ENCODE results near the gene SLC22A3.
"Not testable (repeated sequence)": the region's sequence is repeated elsewhere in the genome, so short reads cannot be mapped to it uniquely, and the experiment has no call there.

The SLC22A3 gene

DNA sequence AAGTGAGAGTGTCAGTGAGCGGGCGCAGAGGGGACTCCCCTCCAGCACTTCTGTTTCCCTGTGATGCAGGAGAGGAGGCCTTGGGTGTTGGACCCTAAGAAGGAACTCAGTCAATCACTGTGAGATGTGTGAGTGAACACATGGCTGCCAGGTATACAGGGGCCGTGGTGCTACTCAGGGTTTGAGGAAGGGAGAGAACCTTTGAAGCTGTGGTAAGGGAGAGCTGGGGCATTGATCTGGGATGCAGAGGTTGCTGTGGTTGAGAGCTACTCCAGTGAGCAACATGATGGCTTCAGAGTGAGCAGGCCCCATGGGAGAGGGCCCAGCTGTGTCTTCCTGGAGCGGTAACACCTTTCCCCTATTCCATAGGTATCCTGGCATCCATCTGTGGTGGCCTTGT, 99.2 kb downstream of the SLC22A3 start:
- no peak for DNase-seq (ENCODE audit: low spot score)

DNA sequence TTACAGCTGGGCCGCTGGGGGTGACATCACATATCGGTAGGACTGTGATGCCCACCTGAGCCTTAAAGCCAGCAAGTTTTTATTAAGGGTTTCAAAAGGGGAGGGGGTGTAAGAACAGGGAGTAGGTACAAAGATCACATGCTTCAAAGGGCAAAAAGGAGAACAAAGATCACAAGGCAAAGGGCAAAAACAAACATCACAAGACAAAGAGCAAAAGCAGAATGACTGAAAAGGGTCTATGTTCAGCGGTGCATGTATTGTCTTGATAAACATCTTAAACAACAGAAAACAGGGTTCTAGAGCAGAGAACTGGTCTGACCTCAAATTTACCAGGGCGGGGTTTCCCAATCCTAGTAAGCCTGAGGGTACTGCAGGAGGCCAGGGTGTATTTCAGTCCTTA, 101.6 kb downstream of the SLC22A3 start:
- not testable (repeated sequence) for DNase-seq (ENCODE audit: low spot score)

DNA sequence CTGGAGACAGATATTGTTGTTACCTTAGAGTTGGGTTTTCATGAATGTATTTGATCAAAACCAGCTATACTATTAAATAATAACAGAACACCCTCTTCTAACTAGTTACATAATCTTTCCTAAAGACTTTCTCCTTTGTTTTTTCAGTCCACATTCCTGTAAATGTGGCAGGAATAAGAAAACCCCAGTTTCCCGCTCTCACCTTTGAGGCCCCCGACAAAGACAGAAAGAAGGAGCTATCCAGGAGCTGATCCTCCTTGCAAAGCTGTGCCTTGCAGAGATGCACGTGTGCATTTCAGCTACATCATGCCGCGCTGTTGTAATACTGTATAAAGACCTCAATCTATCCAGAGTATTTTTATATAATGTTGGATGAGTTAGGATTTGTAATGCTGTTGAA, 102.7 kb downstream of the SLC22A3 start:
- DNase-seq (ENCODE audit: low spot score) = no peak

DNA sequence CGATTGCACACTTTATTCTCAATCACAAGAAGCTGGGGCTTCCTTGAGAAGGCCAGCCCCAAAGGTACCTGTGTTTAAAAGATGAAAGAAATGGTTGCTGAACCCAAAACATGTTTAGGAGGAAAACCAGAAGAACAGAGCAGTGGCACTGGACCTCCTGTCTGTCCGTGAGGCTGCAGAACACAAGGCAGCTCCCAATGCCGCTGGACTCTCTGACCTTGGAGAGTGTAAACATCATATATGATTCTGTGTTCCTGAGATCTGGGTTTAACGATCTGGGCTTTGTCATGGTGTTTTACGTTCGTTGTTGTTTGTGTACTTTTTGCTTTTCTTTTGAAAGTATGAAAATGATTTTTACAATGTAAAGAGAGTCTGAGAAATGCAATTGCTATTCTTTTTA, 106.1 kb downstream of the SLC22A3 start:
- no peak for DNase-seq (ENCODE audit: low spot score)

DNA sequence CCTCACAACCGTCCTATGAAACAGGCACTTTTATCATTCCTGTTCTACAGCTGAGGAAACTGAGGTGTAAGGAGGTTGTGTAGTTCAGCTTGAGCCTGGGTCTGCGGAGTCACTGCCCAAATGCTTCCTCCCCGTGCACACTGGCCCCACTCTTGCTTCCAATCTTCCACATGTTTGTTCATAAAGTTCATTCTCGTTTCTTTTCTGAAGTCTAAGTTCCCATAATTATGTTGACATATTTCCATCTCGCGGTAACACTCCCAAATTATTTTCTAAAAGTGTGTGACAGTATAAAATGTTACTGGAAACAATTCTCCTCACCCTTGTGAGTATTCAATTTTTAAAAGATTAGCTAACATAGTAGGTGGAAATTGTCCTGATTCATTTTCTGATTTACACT, 106.9 kb downstream of the SLC22A3 start:
- DNase-seq (ENCODE audit: low spot score) = no peak

DNA sequence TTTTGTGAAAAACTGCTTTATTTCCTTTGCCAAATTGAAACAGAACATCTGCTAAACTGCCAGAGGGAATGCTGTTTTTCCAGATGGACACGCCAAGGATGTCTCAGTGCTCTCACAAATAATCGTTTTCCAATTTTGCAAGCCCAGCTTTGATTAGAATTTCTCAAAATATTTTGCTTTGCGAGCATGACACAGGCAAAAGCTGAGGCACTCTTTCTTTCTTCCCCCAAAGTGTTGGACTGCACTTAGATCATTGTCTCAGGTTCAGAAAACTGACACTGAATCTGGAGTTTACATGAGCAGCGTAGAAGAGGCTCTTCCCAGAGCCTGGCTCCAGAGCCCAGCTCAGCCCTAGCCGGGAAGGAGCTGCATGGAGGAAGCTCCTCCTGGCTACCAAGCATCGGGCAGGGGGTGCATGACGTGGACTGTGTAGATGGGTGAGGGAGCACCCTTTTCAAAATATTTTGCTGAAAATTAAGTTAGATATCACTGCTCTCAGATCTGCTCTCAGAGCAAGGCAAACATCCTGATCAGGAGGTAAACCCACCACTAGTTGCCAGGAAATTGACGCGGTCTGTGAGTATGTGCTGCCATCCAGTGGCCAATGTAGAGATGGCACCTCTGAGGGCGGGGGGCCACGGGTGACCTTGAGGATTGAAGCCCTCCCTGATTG, 107.5 kb downstream of the SLC22A3 start:
- peak; percentile 35 for DNase-seq (ENCODE audit: low spot score)

DNA sequence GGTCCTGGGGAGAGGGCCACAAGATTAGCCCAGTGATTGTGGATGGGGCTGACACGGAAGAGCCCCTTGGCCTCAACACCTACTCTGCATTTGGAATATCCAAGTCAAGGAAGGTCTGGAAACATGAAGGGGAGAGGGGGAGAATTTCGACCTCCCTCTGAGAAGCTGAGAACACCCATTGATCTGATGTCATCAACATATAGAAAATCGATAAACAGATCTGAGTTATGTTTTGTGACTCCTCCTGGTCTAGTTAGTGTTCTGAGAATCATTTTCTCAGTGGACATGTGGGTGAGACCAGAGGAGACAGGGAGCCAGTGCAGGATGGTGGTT, 108.0 kb downstream of the SLC22A3 start:
- DNase-seq (ENCODE audit: low spot score) = no peak

DNA sequence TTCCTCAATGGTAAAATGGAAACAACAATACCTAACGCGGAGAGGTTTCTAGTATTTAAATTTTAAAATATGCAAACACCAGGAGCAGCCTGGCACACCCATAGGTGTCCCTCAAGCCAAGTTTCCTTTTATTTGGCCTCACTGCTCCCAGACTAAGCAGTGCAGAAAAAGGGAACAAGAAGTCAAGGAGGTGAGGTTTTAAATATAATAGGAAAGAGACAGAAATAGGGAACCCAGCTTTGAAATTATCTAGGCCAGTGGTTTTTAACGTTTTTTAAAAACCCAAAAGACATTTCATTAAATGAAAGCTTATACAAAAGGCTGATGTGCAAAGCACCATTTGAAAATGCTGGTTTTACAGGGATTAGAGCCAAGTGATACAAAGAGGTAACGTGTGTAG, 109.6 kb downstream of the SLC22A3 start:
- DNase-seq (ENCODE audit: low spot score) = no peak

DNA sequence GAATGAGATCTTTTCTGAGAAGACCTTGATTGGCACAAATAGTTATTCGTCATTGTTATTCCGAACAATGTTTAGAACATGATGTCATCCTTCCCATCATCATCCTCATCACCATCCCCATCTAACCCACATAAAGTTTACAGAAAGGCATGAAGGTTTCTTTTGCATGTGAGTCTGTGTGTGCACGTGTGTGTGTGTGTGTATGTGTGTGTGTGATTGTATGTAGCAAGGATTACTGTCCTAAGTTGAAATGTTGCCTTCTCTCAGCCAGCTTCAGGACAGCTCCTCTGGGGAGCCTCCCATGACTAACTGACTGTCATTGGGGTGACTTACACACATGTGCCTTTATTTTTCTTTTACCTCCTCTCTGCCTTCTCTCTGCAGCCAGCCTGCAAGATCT, 113.5 kb downstream of the SLC22A3 start:
- no peak for DNase-seq (ENCODE audit: low spot score)

DNA sequence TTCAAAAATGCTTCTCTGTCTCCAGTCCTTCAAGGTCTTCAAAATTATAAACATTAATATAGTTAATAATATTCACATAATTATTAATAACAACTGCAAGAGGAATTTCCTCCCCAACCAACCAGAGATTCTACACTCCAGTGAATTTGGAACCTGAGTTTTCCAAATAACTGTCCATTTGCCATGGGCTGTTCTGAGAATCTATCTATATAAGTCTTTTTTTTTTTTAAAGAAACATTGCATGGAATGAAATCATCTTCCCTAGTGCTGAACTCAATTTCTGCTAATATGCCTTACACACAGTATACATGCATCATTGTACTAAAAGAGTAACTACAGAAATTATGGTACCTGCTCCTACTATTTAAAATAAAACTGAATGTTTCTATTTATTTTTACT, 113.9 kb downstream of the SLC22A3 start:
- no peak for DNase-seq (ENCODE audit: low spot score)

DNA sequence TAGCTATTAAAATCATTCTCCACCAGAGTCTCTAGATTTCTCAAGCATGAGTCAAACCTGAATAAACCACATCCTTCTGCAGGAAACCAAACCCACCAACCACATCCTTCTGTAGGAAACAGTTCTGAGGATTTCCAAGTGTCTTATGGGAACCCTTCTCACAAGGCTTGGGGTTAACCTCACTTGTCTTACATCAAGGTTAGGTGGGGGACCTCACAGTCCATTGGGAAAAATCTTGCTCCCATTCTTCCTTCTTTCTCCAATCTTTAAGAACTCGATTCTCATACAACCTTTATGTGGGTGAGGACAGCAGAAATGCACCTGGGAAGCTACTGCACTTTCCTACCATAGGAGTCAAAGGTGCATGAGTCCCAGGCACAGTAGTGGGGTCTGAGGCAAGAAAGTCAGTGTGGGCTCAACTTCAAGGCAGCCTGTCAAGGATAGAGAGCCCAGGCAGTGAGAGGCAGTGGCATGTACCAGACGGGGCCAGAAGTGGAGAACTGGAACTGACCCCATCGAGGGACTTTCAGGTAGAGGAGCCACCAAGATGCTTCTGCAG, 114.5 kb downstream of the SLC22A3 start:
- peak; percentile 41 for DNase-seq (ENCODE audit: low spot score)

DNA sequence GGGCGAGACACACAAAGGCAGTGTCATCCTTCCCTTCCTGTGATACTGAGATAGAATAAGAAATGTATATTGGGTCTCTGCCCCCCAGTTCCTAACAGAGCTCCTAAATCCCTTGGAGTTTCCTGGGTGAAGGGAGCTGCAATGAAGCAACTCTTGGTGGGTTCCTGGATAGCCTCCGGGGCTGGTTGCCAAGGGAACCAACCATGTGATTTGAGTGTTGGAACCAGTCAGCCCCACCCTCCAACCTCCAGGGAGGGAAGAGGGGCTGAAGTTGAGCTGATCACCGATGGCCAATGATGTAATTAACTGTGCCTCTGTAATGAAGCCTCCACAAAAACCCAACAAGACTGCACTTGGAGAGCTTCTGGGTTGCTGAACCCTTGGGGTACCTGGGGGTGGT, 116.6 kb downstream of the SLC22A3 start:
- DNase-seq (ENCODE audit: low spot score) = no peak

DNA sequence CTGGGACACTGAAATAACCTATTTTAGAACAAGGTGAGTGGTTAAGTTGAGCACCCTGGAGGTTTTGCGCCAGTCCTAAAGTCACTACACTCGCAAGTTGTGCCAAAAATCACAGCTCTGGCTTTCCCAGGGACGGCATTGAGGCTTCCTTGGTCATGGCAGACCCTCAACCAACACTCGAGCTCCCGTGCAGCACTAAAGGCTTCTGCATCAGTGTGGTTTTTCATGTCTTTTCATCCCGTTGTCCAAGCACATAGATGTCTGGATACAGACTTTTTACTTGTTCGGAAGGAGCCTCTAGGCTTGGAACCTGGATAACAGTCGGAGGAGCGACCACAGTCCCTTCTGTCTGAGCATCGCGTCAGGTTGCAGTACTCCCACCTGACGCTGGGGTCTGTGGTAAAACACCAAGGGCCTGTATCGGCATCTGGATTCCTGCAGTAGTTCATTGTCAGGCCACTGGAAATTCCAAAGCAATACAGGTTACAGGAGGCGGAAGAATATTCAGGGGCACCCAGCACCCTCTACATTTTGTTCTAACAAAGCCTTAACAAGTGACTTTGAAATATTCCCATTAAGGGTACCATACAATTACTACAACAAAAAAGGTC, 119.2 kb downstream of the SLC22A3 start:
- not testable (repeated sequence) for DNase-seq (ENCODE audit: low spot score)

DNA sequence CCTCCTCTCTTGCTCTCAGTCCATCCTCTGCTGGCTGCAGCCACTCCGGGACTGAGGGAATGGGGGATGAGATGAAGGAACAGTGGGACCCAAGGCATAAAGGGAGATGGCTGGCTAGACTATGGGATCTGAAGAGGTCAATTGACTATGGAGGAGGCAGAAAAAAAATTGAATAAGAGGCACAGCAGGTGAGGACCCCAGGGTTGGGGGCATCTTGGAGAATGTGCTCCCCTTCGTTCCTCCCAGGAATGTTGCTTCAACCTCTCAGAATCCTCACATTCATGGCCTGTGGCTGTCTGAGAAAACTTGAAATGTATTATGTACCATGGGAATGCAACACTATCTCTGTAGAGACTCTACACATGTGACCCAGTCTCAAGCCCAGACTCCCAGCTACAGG, 121.0 kb downstream of the SLC22A3 start:
- DNase-seq (ENCODE audit: low spot score) = no peak

DNA sequence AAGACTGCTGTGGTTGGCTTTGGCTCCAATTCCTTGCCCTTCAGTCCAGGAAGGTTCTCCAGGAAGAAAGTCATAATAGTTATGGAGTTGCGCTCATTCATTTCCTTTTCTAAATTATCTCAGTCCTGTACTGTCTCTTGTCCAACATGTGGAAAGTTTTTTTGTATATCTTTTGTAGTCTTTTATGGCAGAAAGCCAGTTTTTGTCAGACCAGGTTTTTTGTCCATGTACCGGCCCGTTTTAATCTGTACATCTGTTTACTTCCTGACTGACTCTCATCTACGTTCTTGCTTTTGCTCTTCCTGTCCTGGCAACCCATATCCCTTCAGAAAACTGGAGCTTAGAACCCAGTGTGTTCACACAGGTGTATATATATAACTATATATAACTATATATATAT, 127.9 kb downstream of the SLC22A3 start:
- DNase-seq (ENCODE audit: low spot score) = not testable (repeated sequence)

DNA sequence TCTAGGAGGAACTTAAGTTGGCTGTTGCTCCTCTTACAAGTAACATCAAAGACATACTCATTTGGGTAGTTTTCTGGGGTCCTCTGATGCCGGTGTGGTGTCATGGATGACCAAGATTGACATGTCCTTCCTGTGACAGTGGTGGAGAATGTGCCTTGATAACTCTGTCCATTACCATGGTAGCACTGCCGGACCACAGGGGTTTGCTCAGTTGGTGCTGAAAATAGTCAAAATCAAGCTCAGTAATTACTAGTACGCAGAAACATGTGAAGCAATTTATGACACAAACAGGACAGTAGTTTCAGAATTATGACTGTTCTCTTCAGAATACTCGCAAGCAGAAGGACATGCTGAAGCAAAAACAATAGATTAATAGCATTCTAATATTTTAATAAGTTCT, 128.9 kb downstream of the SLC22A3 start:
- DNase-seq (ENCODE audit: low spot score) = not testable (repeated sequence)

DNA sequence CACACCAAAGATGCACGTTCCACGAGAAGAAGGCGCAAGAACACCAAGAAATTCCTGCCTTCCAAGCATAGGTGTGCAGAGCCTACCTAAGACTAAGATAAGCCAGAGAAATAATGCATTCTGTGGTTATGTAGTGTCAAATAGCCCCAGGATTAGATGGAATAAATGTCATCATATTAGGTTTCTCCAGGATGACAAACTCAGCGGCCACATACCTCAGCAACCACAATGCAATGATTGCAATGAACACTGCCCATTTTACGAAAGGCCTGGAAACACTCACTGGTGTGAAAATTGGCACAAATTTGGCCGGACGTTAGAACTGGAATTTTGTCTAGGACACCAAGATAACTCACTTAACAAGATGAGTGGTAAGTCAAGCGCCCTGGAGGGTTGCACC, 129.7 kb downstream of the SLC22A3 start:
- no peak for DNase-seq (ENCODE audit: low spot score)

DNA sequence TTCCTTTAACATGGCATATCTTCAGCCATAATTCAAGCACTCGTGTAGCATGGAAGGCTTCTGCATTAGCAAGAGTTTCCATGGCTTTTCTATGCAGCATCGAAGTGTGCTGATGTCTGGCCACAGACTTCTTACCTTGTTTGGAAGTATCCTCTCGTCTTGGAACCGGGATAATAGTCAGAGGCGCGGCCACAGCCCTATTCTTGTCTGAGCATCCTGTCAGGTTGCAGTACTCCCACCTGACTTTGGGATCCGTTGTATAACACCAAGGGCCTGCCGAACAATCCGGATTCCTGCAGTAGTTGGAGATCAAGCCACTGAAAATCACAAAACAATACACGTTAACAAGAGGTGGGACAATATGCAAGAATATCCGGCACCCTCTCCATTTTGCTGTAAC, 138.9 kb downstream of the SLC22A3 start:
- DNase-seq (ENCODE audit: low spot score) = no peak

DNA sequence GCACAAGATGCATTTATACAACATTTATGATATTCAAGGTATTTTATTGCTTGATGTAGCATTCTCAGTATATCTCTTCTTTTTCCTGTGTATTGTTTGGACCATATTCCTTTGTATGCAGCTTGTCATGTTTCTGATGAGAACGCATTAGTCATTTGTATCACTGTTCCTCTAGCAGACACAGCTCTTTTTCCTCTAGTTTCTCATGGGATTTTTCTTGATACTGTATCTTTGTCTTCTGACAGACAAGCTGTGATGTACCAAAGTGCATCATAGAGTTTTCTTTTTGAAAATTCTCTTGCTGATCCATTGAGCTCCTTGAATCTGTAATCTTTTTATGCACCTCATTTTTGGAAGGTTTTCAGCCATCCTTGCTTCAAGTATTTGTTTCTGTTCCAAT, 140.9 kb downstream of the SLC22A3 start:
- no peak for DNase-seq (ENCODE audit: low spot score)

DNA sequence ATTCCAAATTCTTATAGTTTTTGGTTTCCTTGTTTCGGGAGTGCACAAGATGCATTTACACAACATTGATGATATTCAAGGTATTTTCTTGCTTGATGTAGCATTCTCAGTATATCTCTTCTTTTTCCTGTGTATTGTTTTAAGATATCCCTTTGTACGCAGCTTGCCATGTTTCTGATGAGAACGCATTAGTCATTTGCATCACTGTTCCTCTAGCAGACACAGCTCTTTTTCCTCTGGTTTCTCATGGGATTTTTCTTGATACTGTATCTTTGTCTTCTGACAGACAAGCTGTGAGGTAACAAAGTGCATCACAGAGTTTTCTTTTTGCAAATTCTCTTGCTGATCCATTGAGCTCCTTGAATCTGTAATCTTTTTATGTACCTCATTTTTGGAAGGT, 146.4 kb downstream of the SLC22A3 start:
- DNase-seq (ENCODE audit: low spot score) = no peak

DNA sequence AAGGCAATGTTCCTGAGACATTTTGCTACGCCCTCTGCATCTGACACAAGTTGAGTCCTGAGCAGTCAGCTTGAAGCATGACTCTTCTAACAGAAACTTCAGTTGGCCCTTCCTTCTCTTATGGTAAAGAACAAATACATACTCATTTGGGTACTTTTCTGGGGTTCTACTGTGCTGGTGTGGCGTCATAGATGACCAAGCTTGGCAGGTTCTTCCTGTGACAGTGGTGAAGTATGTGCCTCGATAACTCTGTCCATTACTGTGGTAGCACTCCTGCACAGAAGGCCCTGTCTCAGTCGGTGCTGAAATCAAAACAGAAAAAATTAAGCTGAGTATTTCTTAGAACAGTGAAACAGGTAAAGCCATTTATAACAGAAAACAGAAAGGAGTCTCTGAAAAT, 152.5 kb downstream of the SLC22A3 start:
- no peak for DNase-seq (ENCODE audit: low spot score)

All from RKO (cell line).